Breast epithelium (tissue), 3 donors: ENCODE measurements around the gene MBIP.

Experiments used
- POLR2A ChIP-seq: fragments of 450-650 bp; IDR thresholded peaks from one replicate; pipeline ENCODE4 v1.6.1; 2016; ENCODE audit warnings: antibody characterized with exemption, mild to moderate bottlenecking, moderate library complexity
- POLR2AphosphoS5 ChIP-seq, 3 donors: sonication (generic); formaldehyde crosslinking; IDR thresholded peaks; one replicate each; pipeline ENCODE4 v1.6.1; 2017; ENCODE audit warnings: antibody characterized with exemption in 3 of 3
- TF ChIP-seq, protein P1 (sequence below), 3 donors: fragments of 450-650 bp; IDR thresholded peaks; one replicate each; pipeline ENCODE4 v1.5.1; 2016 to 2017; ENCODE audit warnings: antibody characterized with exemption in 3 of 3, mild to moderate bottlenecking in 3 of 3, moderate library complexity in 3 of 3

GRCh38 chr14:36304895-36305294 is 15.5 kb downstream of the MBIP start:
- TF ChIP-seq, protein P1, sequence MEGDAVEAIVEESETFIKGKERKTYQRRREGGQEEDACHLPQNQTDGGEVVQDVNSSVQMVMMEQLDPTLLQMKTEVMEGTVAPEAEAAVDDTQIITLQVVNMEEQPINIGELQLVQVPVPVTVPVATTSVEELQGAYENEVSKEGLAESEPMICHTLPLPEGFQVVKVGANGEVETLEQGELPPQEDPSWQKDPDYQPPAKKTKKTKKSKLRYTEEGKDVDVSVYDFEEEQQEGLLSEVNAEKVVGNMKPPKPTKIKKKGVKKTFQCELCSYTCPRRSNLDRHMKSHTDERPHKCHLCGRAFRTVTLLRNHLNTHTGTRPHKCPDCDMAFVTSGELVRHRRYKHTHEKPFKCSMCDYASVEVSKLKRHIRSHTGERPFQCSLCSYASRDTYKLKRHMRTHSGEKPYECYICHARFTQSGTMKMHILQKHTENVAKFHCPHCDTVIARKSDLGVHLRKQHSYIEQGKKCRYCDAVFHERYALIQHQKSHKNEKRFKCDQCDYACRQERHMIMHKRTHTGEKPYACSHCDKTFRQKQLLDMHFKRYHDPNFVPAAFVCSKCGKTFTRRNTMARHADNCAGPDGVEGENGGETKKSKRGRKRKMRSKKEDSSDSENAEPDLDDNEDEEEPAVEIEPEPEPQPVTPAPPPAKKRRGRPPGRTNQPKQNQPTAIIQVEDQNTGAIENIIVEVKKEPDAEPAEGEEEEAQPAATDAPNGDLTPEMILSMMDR (IDR thresholded peaks at IDR 0.05) = no peak
- TF ChIP-seq POLR2AphosphoS5 (IDR thresholded peaks at IDR 0.05) (no peak), POLR2A (no peak)
